Fibroblast of gingiva (primary cell): ENCODE measurements around the gene NUP54.

Experiments
- DNase-seq: peaks from one replicate; pipeline ENCODE4 v3.0.0-alpha.2; 2011; ENCODE audit warnings: low read depth

NUP54 gene

GRCh38 chr4:76072760-76073159 is 75.4 kb downstream of the NUP54 start:
- DNase-seq: no peak

GRCh38 chr4:76067652-76068286 is 80.4 kb downstream of the NUP54 start:
- peak; percentile 56 for DNase-seq

GRCh38 chr4:76066546-76066945 is 81.7 kb downstream of the NUP54 start:
- DNase-seq: no peak
